ENCODE measurements around the gene IL1RAPL2. TPM values are rescaled to one million over a fixed set of nuclear protein-coding genes. Genes with fewer than 3 reads are reported as not detected.

The IL1RAPL2 gene
- total RNA-seq, 4 donors from 2014 or later = 0.19 to 0.38 TPM; not detected in 2

DNA sequence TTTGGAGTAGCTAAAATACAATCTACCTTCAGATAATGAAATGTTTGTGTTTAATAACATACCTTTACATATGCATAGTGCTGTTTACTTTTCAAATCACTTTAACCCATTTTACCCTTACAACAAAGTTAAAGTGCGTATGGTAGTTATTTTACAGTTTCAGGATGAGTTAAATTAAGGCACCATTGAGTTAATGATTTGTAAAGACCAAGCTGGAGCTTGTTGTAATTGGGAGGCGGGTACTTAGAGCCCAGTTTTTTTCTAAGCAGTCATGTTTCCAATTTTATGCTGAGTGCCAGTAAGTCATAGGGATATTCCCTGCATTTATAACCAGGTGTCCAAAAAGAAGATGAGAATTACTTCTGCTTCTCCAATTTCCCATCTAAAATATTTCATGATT lies 1172.2 kb downstream of the IL1RAPL2 start:
- intact Hi-C loops (cut with DNase I; ENCODE audit: low total_unique reads) = no loop called here
- TF ChIP-seq CTCF (IDR thresholded peaks at IDR 0.05) = no peak
- no peak overlapping the region for H3K4me3 ChIP-seq (ENCODE audit: low read depth, poor library complexity, severe bottlenecking)
- DNase-seq (ENCODE audit: low spot score in 2 of 2) = no peak
- 58 to 70% methylated on average over 2 of the region's 2 CpGs for WGBS, 2 donors

DNA sequence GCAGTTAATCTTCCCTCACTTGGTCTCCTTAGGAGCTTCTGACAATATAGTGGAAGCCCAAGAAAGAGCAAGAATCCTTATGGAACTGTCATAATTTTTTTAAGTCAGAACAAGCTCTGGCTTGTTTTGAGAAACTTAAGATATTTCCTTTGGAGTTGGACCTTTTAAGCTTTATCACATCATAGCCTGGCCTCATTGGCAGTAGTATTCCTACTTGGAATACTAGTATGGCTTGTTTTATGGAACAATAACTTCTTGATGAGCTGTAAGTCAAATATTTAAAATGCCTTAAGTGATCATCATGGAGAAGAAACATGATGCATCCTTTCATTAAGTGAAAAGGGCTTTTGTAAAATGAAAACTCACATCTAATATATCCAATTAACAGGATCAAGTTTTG lies 1178.3 kb downstream of the IL1RAPL2 start:
- TF ChIP-seq CTCF (IDR thresholded peaks at IDR 0.05) (no peak), POLR2A (IDR thresholded peaks at IDR 0.05) (no peak)
- intact Hi-C loops (cut with DNase I; ENCODE audit: low total_unique reads) = no loop called here
- no peak overlapping the region for H3K4me3 ChIP-seq (ENCODE audit: low read depth, poor library complexity, severe bottlenecking)
- no peak for DNase-seq (ENCODE audit: low spot score in 2 of 2)

DNA sequence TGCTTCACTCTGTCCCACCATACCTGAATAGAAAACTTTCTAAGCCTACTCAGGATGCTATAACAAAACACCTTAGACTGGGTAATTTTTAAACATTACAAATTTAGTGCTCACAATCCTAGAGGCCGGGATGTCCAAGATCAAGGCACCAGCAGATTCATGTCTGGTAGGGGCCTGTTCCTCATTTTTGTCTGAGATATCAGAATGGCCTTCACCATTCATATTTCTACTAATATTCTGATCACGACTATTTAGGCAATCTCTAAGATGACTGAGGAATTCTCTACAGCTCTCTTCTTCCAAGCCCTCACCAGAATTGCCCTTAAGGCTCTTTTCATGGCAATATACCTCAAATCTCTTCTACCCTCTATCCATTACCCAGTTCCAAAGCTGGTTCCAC lies 1178.9 kb downstream of the IL1RAPL2 start:
- H3K4me3 ChIP-seq (ENCODE audit: low read depth, poor library complexity, severe bottlenecking) = no peak overlapping the region
- no peak for DNase-seq (ENCODE audit: low spot score in 2 of 2)
- TF ChIP-seq CTCF (IDR thresholded peaks at IDR 0.05) (no peak), POLR2A (IDR thresholded peaks at IDR 0.05) (no peak)
- WGBS, 2 donors = 45 to 61% methylated on average over 2 of the region's 2 CpGs
- intact Hi-C loops (cut with DNase I; ENCODE audit: low total_unique reads) = no loop called here

- WGBS, 2 donors = 58 to 94% methylated on average over 2 of the region's 2 CpGs
These were observed 1179.9 kb downstream of the IL1RAPL2 start for GRCh38 chrX:105745863-105746262.

DNA sequence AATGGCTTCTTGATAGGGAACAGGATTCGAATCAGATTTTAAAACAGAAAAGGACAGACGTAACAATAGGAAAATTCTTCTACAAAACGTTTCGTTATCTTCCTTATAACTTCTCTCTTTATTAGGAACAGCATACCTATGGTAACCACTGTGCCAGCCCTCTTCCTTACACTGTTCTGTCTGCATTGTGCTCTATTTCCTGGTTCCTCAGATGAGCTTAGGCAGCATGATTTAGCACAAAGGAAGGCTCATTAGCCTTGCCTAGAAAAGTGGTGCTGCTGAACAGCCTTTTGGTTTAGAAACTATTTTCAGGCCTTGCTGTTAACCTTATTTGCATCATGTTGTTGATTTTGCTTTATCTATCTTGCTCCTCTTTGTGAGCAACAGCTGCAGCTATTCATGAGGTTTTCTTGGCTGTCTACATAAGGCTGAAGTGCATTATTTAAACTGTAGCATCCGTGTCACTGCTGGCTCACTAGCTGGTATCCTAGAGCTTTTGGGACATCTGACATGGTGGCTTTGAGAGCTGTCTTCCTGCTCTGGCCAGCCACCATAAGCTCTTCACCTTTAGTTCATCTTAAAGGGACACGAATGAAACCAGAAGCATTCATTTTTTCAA lies 1186.4 kb downstream of the IL1RAPL2 start:
- intact Hi-C loops (cut with DNase I; ENCODE audit: low total_unique reads) = no loop called here
- H3K4me3 ChIP-seq (ENCODE audit: low read depth, poor library complexity, severe bottlenecking) = no peak overlapping the region
- no peak for DNase-seq (ENCODE audit: low spot score in 2 of 2)
- TF ChIP-seq POLR2A (IDR thresholded peaks at IDR 0.05) (no peak), CTCF (IDR thresholded peaks at IDR 0.05) (no peak)
- WGBS, 2 donors = 48 to 54% methylated on average over 6 of the region's 6 CpGs

More at GRCh38 chrX:105745863-105746262, 1179.9 kb downstream of the IL1RAPL2 start:
- H3K4me3 ChIP-seq (ENCODE audit: low read depth, poor library complexity, severe bottlenecking) = no peak overlapping the region
- intact Hi-C loops (cut with DNase I; ENCODE audit: low total_unique reads) = no loop called here
- no peak for TF ChIP-seq CTCF (IDR thresholded peaks at IDR 0.05)
- no peak for TF ChIP-seq POLR2A (IDR thresholded peaks at IDR 0.05)
- no peak for DNase-seq (ENCODE audit: low spot score in 2 of 2)

- intact Hi-C loops (cut with DNase I; ENCODE audit: low total_unique reads) = no loop called here
- 62 to 81% methylated on average over 4 of the region's 4 CpGs for WGBS, 2 donors
- no peak overlapping the region for H3K4me3 ChIP-seq (ENCODE audit: low read depth, poor library complexity, severe bottlenecking)
- no peak for DNase-seq (ENCODE audit: low spot score in 2 of 2)
- no peak for TF ChIP-seq POLR2A (IDR thresholded peaks at IDR 0.05)
- no peak for TF ChIP-seq CTCF (IDR thresholded peaks at IDR 0.05)
These were observed 1187.4 kb downstream of the IL1RAPL2 start for GRCh38 chrX:105753411-105753810.
